MG63 (cell line): ENCODE results near the gene RILPL1. TPM values are rescaled to one million over a fixed set of nuclear protein-coding genes. Genes with fewer than 3 reads are reported as not detected.
A peak's percentile ranks its signal among the peaks of the same experiment; 100 is the strongest.
"Not testable (repeated sequence)": the region's sequence is repeated elsewhere in the genome, so short reads cannot be mapped to it uniquely, and the experiment has no call there.

ENCODE experiments used
- DNase-seq: peaks from one replicate; pipeline ENCODE4 v3.0.0-alpha.2; 2020
- H3K27me3 ChIP-seq: fragments of 250-450 bp; sonication (Bioruptor Pico); 2 replicates; pipeline ENCODE4 v1.5.1; 2020; ENCODE audit warnings: mild to moderate bottlenecking, moderate library complexity
- H3K36me3 ChIP-seq: fragments of 250-450 bp; sonication (Bioruptor Pico); 2 replicates; pipeline ENCODE4 v1.5.1; 2020; ENCODE audit warnings: mild to moderate bottlenecking, moderate library complexity
- H3K4me3 ChIP-seq: fragments of 250-450 bp; sonication (Bioruptor Pico); 2 replicates; pipeline ENCODE4 v1.5.1; 2020; ENCODE audit warnings: mild to moderate bottlenecking, moderate library complexity
- H3K9me3 ChIP-seq: fragments of 250-450 bp; sonication (Bioruptor Pico); 2 replicates; pipeline ENCODE4 v1.5.1; 2020; ENCODE audit warnings: mild to moderate bottlenecking, moderate library complexity
- total RNA-seq: library from RNA; depleted of rRNA; stranded (reverse); fragments of >200 nt; shearing (Covaris generic); gene quantifications from 2 replicates; pipeline ENCODE4 v1.2.3, GENCODE V29; 2014; ENCODE audit warnings: low replicate concordance

Gene RILPL1
- total RNA-seq, 1 experiment from 2014 or later, result 24.2 TPM

DNA sequence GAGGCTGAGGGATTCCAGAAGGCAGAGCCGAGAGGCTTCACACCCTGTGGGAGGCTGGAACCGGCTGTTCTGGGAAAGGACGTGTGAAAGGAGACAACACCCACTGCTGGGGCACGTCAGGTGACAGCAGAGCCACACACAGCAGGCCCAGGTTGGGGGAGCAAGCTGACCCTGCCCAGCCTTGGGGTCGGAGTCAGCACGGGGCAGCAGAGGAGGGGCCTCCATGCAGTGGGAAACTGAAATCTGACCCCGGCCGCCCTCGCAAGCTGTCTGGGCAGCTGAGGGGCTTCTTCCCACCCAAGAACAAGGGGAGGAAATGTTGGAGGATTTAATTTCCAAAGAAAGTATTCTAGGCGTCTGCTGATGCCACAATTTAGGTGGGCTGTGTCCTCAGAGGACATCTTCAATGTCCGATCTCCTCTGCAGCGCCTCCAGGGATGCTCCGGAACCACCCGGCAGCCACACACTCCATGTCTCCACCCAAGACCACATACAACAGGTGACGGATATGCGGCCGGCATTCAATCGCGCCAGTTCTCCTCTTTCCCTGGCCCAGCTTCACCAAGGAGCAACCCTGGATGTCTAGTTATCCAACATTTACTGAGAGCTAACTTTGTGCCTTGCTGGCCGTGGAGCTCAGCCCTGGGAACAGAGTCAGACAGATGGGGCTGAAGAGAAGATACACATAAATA lies 44.8 kb downstream of the RILPL1 start:
- H3K36me3 ChIP-seq, result peaks cover under 1% of the 10 kb centered on the region; the same call in 1 of the 2 replicates
- no peaks in the 10 kb centered on the region for H3K9me3 ChIP-seq
- no peak overlapping the region for H3K4me3 ChIP-seq
- DNase-seq, result no peak
- H3K27me3 ChIP-seq, result no peaks in the 10 kb centered on the region

- H3K27me3 ChIP-seq, result no peaks in the 10 kb centered on the region
- H3K9me3 ChIP-seq, result no peaks in the 10 kb centered on the region
- H3K4me3 ChIP-seq, result no peak overlapping the region
- DNase-seq, result no peak
- peaks cover 5% of the 10 kb centered on the region for H3K36me3 ChIP-seq
Observed at GRCh38 chr12:123487428-123487827, 46.1 kb downstream of the RILPL1 start.

DNA sequence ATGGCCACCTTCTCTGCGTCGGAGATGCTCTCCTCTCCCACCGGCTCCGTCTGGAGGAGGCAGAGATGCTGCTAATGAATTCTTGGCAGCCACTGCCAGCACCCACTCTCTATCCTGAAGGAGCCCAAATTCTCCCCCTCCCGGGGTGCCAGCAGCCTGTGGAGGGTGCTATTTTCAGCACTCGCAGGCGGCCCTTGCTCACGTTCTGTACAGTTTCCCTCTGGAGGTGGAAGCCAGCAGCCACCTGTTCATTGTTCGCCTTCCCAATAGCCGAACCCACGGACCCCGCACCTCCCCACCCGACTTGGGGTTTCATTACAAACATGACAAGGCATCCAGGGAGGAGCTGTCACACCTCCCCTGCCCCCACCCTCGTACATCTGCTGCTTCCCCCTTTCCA lies 47.8 kb downstream of the RILPL1 start:
- no peak for DNase-seq
- H3K4me3 ChIP-seq, result no peak overlapping the region
- no peaks in the 10 kb centered on the region for H3K27me3 ChIP-seq
- peaks cover 5% of the 10 kb centered on the region for H3K36me3 ChIP-seq
- no peaks in the 10 kb centered on the region for H3K9me3 ChIP-seq

GRCh38 chr12:123483602-123484248 lies 49.8 kb downstream of the RILPL1 start:
- no peak overlapping the region for H3K4me3 ChIP-seq
- DNase-seq, result no peak
- H3K36me3 ChIP-seq, result peaks cover 18% of the 10 kb centered on the region
- H3K27me3 ChIP-seq, result no peaks in the 10 kb centered on the region
- H3K9me3 ChIP-seq, result no peaks in the 10 kb centered on the region

DNA sequence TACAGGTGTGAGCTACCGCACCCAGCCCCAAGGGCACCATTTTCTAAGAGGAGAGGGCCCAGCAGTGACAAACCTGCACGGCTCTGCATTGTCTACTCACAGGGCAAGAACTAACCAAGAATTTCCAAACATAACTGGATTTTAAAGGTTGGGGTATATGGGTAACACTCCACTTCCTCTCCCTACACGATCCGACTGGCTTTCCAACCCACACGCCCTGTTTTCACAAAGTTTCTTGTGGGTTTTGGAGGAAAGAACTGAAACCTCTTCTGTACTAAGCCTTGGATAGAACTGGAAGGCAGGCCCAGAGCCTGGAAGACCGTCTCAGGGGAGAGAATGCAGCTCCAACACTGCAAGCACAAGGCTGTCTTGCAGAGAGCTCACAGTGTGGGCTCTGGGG lies 50.6 kb downstream of the RILPL1 start:
- Histone ChIP-seq H3K36me3 (peaks cover 21% of the 10 kb centered on the region), H3K4me3 (no peak overlapping the region), H3K9me3 (no peaks in the 10 kb centered on the region), H3K27me3 (no peaks in the 10 kb centered on the region)
- no peak for DNase-seq

- H3K36me3 ChIP-seq, result peaks cover 27% of the 10 kb centered on the region
- not testable (repeated sequence) for DNase-seq, H3K9me3 ChIP-seq, H3K4me3 ChIP-seq, H3K27me3 ChIP-seq
Observed at GRCh38 chr12:123481251-123481650, 52.3 kb downstream of the RILPL1 start.

- Histone ChIP-seq H3K36me3 (peaks cover 33% of the 10 kb centered on the region), H3K4me3 (no peak overlapping the region), H3K27me3 (no peaks in the 10 kb centered on the region), H3K9me3 (no peaks in the 10 kb centered on the region)
- DNase-seq, result no peak
Observed at GRCh38 chr12:123479442-123480180, 53.9 kb downstream of the RILPL1 start.

- no peak overlapping the region for H3K4me3 ChIP-seq
- peak; percentile 80 for DNase-seq
- H3K36me3 ChIP-seq, result peaks cover 33% of the 10 kb centered on the region
- no peaks in the 10 kb centered on the region for H3K9me3 ChIP-seq
- no peaks in the 10 kb centered on the region for H3K27me3 ChIP-seq
Observed at GRCh38 chr12:123478762-123479161, 54.8 kb downstream of the RILPL1 start.

DNA sequence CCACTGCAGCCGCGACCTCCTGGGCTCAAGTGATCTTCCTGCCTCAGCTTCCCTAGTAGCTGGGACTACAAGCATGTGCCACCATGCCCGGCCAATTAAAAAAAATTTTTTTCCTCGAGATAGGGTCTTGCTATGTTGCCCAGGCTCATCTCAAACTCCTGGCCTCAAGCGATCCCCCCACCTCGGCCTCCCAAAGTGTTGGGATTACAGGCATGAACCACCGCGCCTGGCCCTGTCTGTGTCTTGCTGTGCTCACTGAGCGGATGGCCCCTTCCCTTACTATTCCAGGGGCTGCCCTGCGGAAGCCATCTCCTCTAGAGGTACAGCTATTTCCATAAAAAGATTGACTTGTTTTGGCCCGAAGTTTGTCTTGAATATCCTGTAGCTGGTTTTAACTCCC lies 55.5 kb downstream of the RILPL1 start:
- Histone ChIP-seq H3K9me3 (no peaks in the 10 kb centered on the region), H3K27me3 (no peaks in the 10 kb centered on the region), H3K36me3 (peaks cover 28% of the 10 kb centered on the region), H3K4me3 (no peak overlapping the region)
- DNase-seq, result no peak

DNA sequence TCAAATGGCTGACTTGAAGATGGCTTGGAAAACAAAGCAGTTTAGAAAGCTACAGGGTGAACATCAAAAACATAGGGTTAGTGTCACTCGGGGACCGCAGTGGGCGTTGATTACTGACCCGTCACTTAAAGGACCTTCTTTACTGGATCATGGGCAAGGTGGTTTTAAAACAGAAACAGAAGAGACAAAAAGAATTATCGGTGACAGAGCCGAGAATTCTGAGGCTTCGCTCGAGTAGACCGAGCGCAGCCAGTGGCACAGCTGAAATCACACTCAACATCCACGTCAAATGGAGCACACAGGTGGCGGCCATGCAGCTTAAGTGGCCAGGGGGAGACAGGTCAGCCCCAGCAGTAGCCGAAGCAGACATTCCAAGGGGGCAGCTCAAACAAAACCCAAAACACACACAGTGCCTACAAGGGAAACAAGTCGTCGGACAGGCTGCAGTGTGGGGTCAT lies 58.2 kb downstream of the RILPL1 start:
- Histone ChIP-seq H3K9me3 (no peaks in the 10 kb centered on the region), H3K27me3 (no peaks in the 10 kb centered on the region), H3K36me3 (peaks cover 42% of the 10 kb centered on the region), H3K4me3 (no peak overlapping the region)
- no peak for DNase-seq

- no peaks in the 10 kb centered on the region for H3K27me3 ChIP-seq
- no peak overlapping the region for H3K4me3 ChIP-seq
- no peaks in the 10 kb centered on the region for H3K9me3 ChIP-seq
- H3K36me3 ChIP-seq, result peaks cover 44% of the 10 kb centered on the region
- no peak for DNase-seq
Observed at GRCh38 chr12:123474485-123475245, 58.9 kb downstream of the RILPL1 start.

GRCh38 chr12:123472438-123472849 lies 61.1 kb downstream of the RILPL1 start:
- no peaks in the 10 kb centered on the region for H3K9me3 ChIP-seq
- peaks cover 37% of the 10 kb centered on the region for H3K36me3 ChIP-seq
- no peaks in the 10 kb centered on the region for H3K27me3 ChIP-seq
- H3K4me3 ChIP-seq, result no peak overlapping the region
- DNase-seq, result no peak

- Histone ChIP-seq H3K9me3 (no peaks in the 10 kb centered on the region), H3K36me3 (peaks cover 32% of the 10 kb centered on the region), H3K4me3 (no peak overlapping the region), H3K27me3 (no peaks in the 10 kb centered on the region)
- peak; percentile 52 for DNase-seq
Observed at GRCh38 chr12:123471374-123472068, 62.0 kb downstream of the RILPL1 start.

- Histone ChIP-seq H3K36me3 (peaks cover 38% of the 10 kb centered on the region), H3K4me3 (no peak overlapping the region), H3K27me3 (no peaks in the 10 kb centered on the region), H3K9me3 (no peaks in the 10 kb centered on the region)
- DNase-seq, result no peak
Observed at GRCh38 chr12:123469978-123470377, 63.5 kb downstream of the RILPL1 start.

- Histone ChIP-seq H3K9me3 (no peaks in the 10 kb centered on the region), H3K27me3 (no peaks in the 10 kb centered on the region), H3K4me3 (no peak overlapping the region), H3K36me3 (peaks cover 38% of the 10 kb centered on the region)
- no peak for DNase-seq
Observed at GRCh38 chr12:123468786-123469185, 64.7 kb downstream of the RILPL1 start.

DNA sequence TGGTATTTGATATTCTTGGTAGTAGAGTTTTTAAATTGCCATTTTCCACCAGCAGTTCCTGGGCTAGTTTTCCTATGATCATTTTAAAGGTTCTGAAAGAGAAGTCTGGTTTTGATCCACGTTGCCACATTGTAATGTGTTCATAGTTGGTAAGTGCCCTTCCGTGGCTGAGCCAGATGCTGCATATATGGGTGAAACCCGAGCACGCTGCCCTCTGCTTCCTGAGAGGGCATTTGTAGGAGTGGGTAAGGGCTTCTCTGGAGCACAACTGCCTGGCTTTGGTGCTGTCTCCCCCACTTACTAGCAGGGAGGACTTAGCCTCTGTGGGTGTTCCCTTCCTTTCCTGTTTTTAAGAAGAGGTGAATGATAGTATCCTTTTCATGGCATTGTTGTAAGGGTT lies 68.4 kb downstream of the RILPL1 start:
- Histone ChIP-seq H3K27me3 (no peaks in the 10 kb centered on the region), H3K4me3 (no peak overlapping the region)
- DNase-seq, result no peak

More for the DNA sequence above, 68.4 kb downstream of the RILPL1 start:
- H3K9me3 ChIP-seq, result no peaks in the 10 kb centered on the region
- peaks cover 22% of the 10 kb centered on the region for H3K36me3 ChIP-seq
